Mesenchymal stem cell (in vitro differentiated cells and primary cell): ENCODE data around the gene SEMA5B.

ENCODE experiments used
- DNase-seq: peaks from one replicate; pipeline ENCODE4 v3.0.0-alpha.2; 2013
- H2AFZ ChIP-seq: one replicate; pipeline ENCODE4 v1.6.1; 2013; ENCODE audit warnings: low read depth, mild to moderate bottlenecking, control low read depth, inconsistent platforms, low read length, moderate library complexity
- H2AK5ac ChIP-seq: 2 replicates; pipeline ENCODE4 v1.6.1; 2013; ENCODE audit warnings: low read length, moderate library complexity, mild to moderate bottlenecking, inconsistent platforms; ENCODE audit not compliant: severe bottlenecking
- H2BK120ac ChIP-seq: one replicate; pipeline ENCODE4 v1.6.1; 2013; ENCODE audit warnings: low read depth, mild to moderate bottlenecking, inconsistent platforms, low read length, moderate library complexity
- H2BK12ac ChIP-seq, 2 experiments: one replicate each; pipeline ENCODE4 v1.6.1; 2013; ENCODE audit warnings: inconsistent platforms in 2 of 2, low read length in 2 of 2, mild to moderate bottlenecking in 2 of 2, moderate library complexity in 2 of 2, control low read depth in 1 of 2
- H2BK15ac ChIP-seq: one replicate; pipeline ENCODE4 v1.6.1; 2013; ENCODE audit warnings: mild to moderate bottlenecking, low read depth, inconsistent platforms; ENCODE audit not compliant: poor library complexity, severe bottlenecking
- H2BK5ac ChIP-seq: 2 replicates; pipeline ENCODE4 v1.6.1; 2013; ENCODE audit warnings: low read depth, mild to moderate bottlenecking, low read length, control low read depth, inconsistent platforms; ENCODE audit not compliant: poor library complexity, severe bottlenecking
- H3K14ac ChIP-seq, 2 experiments: one replicate each; pipeline ENCODE4 v1.6.1; 2013; ENCODE audit warnings: inconsistent platforms in 2 of 2, low read length in 2 of 2, control low read depth in 1 of 2, mild to moderate bottlenecking in 1 of 2, moderate library complexity in 1 of 2
- H3K18ac ChIP-seq, 2 experiments: one replicate each; pipeline ENCODE4 v1.6.1; 2013; ENCODE audit warnings: inconsistent platforms in 2 of 2, low read length in 2 of 2, control low read depth in 1 of 2, low read depth in 1 of 2, mild to moderate bottlenecking in 1 of 2
- H3K23ac ChIP-seq, 2 experiments: one replicate each; pipeline ENCODE4 v1.6.1; 2013; ENCODE audit warnings: inconsistent platforms in 2 of 2, low read length in 2 of 2, mild to moderate bottlenecking in 2 of 2, moderate library complexity in 2 of 2, control low read depth in 1 of 2
- H3K27ac ChIP-seq: 2 replicates; pipeline ENCODE4 v1.5.1; 2013; ENCODE audit warnings: mild to moderate bottlenecking, moderate library complexity, low read length, control low read depth, inconsistent platforms; ENCODE audit not compliant: poor library complexity, severe bottlenecking
- H3K27me3 ChIP-seq, 2 experiments: 2 replicates each; pipeline versions ENCODE4 v1.6.1 to v1.7.0; 2013; ENCODE audit warnings: low read length in 2 of 2, mild to moderate bottlenecking in 2 of 2, moderate library complexity in 2 of 2, control low read depth in 1 of 2, inconsistent platforms in 1 of 2; ENCODE audit not compliant: control insufficient read depth in 1 of 2, insufficient read depth in 1 of 2
- H3K36me3 ChIP-seq, 2 experiments: 2 replicates each; pipeline versions ENCODE4 v1.6.1 to v1.7.0; 2013; ENCODE audit warnings: low read length in 2 of 2, control low read depth in 1 of 2, inconsistent platforms in 1 of 2, low read depth in 1 of 2, mild to moderate bottlenecking in 1 of 2; ENCODE audit not compliant: insufficient read depth in 2 of 2, control insufficient read depth in 1 of 2
- H3K4ac ChIP-seq, 2 experiments: one replicate each; pipeline ENCODE4 v1.6.1; 2013; ENCODE audit warnings: inconsistent platforms in 2 of 2, low read length in 2 of 2, mild to moderate bottlenecking in 2 of 2, moderate library complexity in 2 of 2, control low read depth in 1 of 2, low read depth in 1 of 2
- H3K4me1 ChIP-seq: 2 replicates; pipeline ENCODE4 v1.6.1; 2013; ENCODE audit warnings: low read depth, low read length, control low read depth; ENCODE audit not compliant: control insufficient read depth, insufficient read depth
- H3K4me2 ChIP-seq: 2 replicates; pipeline ENCODE4 v1.6.1; 2013; ENCODE audit warnings: low read length, mild to moderate bottlenecking, inconsistent platforms; ENCODE audit not compliant: poor library complexity, severe bottlenecking
- H3K4me3 ChIP-seq, 2 experiments: 2 replicates each; pipeline versions ENCODE4 v1.5.1 to v1.7.0; 2013; ENCODE audit warnings: low read length in 2 of 2, mild to moderate bottlenecking in 2 of 2, control low read depth in 1 of 2, low read depth in 1 of 2; ENCODE audit not compliant: insufficient read depth in 1 of 2
- H3K79me1 ChIP-seq: replicated peaks from 2 replicates; pipeline ENCODE4 v1.6.1; 2013; ENCODE audit warnings: mild to moderate bottlenecking, control low read depth, low read length, inconsistent platforms; ENCODE audit not compliant: poor library complexity, severe bottlenecking
- H3K9ac ChIP-seq: 2 replicates; pipeline ENCODE4 v1.7.0; 2013; ENCODE audit warnings: mild to moderate bottlenecking, low read length, moderate library complexity
- H3K9me3 ChIP-seq: 2 replicates; pipeline ENCODE4 v1.7.0; 2013; ENCODE audit warnings: mild to moderate bottlenecking, low read length; ENCODE audit not compliant: control insufficient read depth
- H4K8ac ChIP-seq: one replicate; pipeline ENCODE4 v1.6.1; 2013; ENCODE audit warnings: inconsistent platforms, mild to moderate bottlenecking, low read length, moderate library complexity
- H4K91ac ChIP-seq: one replicate; pipeline ENCODE4 v1.6.1; 2013; ENCODE audit warnings: mild to moderate bottlenecking, low read length, inconsistent platforms
- WGBS: methylation state at CpG from one replicate; pipeline ENCODE4 v1.1.7; 2013; ENCODE audit warnings: mixed read lengths; 5-methylcytosine and 5-hydroxymethylcytosine counted together

Gene SEMA5B

DNA sequence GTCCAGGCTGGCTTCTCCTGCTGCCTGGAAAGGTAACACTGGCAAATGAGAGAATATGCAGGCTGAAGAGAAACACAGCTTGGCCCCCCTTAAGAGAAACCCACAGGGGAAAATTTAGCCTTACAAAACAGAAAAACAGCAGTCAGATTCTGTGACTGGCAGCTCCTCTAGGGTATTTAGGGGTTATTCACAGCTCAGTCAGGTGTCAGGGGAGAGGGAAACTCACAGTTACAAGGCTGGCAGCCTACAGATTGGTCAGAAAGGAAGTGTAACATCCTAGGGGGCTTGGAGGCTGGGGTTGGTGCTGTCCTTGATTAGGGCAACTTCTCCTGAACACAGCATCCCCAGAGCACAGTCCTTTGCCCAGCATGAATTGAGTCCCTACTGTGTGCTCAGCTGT is 81.4 kb downstream of the SEMA5B start:
- Histone ChIP-seq H2BK15ac (no peak overlapping the region), H3K4ac (no peak overlapping the region), H3K9ac (no peak overlapping the region), H3K23ac (no peak overlapping the region), H4K8ac (no peak overlapping the region), H3K79me1 (no peaks in the 10 kb centered on the region), H2AFZ (no peak overlapping the region), H3K18ac (no peak overlapping the region), H3K14ac (no peak overlapping the region), H3K27me3 (peaks cover 56 to 62% of the 10 kb centered on the region in 2 experiments), H3K27ac (no peak overlapping the region), H3K4me1 (peaks cover 2% of the 10 kb centered on the region), H3K9me3 (no peaks in the 10 kb centered on the region), H3K4me3 (no peak overlapping the region), H3K4me2 (no peak overlapping the region), H2AK5ac (no peak overlapping the region), H4K91ac (no peak overlapping the region), H3K36me3 (no peaks in the 10 kb centered on the region), H2BK5ac (no peak overlapping the region), H2BK120ac (no peak overlapping the region), H2BK12ac (no peak overlapping the region)
- no peak for DNase-seq

DNA sequence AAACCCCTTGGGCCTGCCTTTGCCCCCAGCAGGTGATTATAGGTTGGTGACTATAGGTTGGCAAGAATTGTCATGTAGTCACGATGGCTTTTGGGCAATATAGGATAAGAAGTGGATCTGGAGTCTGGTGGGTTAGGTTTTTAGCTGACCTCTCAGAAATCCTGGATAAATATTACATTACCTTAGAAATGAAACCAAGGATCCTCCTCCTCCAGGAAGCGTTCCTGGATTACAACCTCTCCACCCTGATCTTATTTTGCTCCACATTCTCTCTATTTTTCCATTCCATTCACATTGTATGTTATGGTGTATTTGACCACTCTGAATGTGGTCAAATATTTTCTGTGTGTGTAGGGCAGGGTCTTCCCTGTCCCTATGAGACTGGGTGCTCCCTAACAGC is 82.3 kb downstream of the SEMA5B start:
- Histone ChIP-seq H3K18ac (no peak overlapping the region), H2BK15ac (no peak overlapping the region), H4K91ac (no peak overlapping the region), H3K9ac (no peak overlapping the region), H2BK12ac (no peak overlapping the region), H4K8ac (no peak overlapping the region), H2AFZ (no peak overlapping the region), H3K27me3 (peaks cover 54 to 71% of the 10 kb centered on the region in 2 experiments), H3K14ac (no peak overlapping the region), H3K9me3 (no peaks in the 10 kb centered on the region), H2BK120ac (no peak overlapping the region), H3K27ac (no peak overlapping the region), H3K36me3 (no peaks in the 10 kb centered on the region), H3K23ac (no peak overlapping the region), H3K4me3 (no peak overlapping the region), H2BK5ac (no peak overlapping the region), H3K4ac (no peak overlapping the region), H3K79me1 (no peaks in the 10 kb centered on the region), H3K4me2 (no peak overlapping the region), H2AK5ac (no peak overlapping the region), H3K4me1 (peaks cover 2% of the 10 kb centered on the region)
- WGBS: no CpG with 5 or more reads among the region's 2 CpGs
- no peak for DNase-seq

DNA sequence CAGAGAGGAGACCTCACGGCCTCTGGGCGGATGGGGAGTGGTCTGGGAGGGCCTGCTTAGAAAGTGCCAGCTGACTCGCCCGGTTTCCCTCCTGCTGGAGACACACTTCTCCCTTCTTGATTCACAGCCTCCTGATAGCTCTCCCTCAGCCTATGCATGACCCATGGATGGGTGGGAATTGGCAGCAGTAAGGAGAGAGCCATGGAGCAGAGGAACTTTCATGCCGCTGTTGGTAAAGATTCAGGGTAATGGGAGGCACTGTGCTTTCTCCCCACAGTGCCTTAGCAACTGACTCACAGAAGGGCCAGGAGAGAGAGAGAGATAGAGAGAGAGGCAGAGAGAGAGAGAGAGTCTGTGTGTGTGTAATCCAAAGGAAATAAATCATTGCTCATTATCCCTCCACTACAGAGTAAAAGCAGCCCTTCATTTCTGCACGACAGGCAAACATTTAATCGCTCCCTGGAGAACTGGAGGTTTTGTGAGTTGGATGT is 82.8 kb downstream of the SEMA5B start:
- no peak overlapping the region for H3K4me3 ChIP-seq
- H2BK5ac ChIP-seq: no peak overlapping the region
- no peak overlapping the region for H3K18ac ChIP-seq
- no peak overlapping the region for H3K9ac ChIP-seq
- H3K9me3 ChIP-seq: no peaks in the 10 kb centered on the region
- no peak overlapping the region for H3K27ac ChIP-seq
- 52% methylated on average over 3 of the region's 7 CpGs for WGBS
- no peak overlapping the region for H2AK5ac ChIP-seq
- peak; percentile 56 for DNase-seq
- peaks cover 49 to 76% of the 10 kb centered on the region in 2 experiments for H3K27me3 ChIP-seq
- no peak overlapping the region for H2BK120ac ChIP-seq
- no peak overlapping the region for H4K91ac ChIP-seq
- H3K4ac ChIP-seq: no peak overlapping the region
- H3K14ac ChIP-seq: no peak overlapping the region
- no peak overlapping the region for H3K23ac ChIP-seq
- H2BK12ac ChIP-seq: no peak overlapping the region
- no peak overlapping the region for H3K4me2 ChIP-seq
- peaks cover 2% of the 10 kb centered on the region for H3K4me1 ChIP-seq
- no peak overlapping the region for H2AFZ ChIP-seq
- H4K8ac ChIP-seq: no peak overlapping the region
- no peak overlapping the region for H2BK15ac ChIP-seq
- no peaks in the 10 kb centered on the region for H3K79me1 ChIP-seq
- no peaks in the 10 kb centered on the region for H3K36me3 ChIP-seq

DNA sequence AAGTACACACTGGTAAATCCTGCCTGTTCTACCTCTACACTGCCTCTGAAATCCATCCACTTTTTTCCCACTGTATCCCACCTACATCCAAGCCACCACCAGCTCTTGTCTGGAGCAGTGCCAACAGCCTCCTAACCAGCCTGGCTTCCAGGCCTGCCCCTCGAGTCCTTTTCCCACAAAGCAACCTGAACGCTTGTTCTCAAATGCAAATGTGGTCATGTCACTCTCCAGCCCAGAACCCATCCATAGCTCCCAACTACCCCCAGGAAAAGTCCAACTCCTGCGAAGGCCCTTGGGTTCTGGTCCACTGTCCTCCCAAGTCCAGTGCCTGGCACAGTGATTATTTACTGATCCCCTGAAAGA is 83.8 kb downstream of the SEMA5B start:
- no peaks in the 10 kb centered on the region for H3K9me3 ChIP-seq
- WGBS: 88% methylated on average over 3 of the region's 3 CpGs

More for the DNA sequence above, 83.8 kb downstream of the SEMA5B start:
- H3K79me1 ChIP-seq: no peaks in the 10 kb centered on the region
- H2BK12ac ChIP-seq: no peak overlapping the region
- H3K4me3 ChIP-seq: no peak overlapping the region
- H3K4me1 ChIP-seq: peaks cover 2% of the 10 kb centered on the region
- DNase-seq: no peak
- H2BK15ac ChIP-seq: no peak overlapping the region
- H2AK5ac ChIP-seq: no peak overlapping the region
- no peak overlapping the region for H2BK120ac ChIP-seq
- H4K91ac ChIP-seq: no peak overlapping the region
- no peak overlapping the region for H3K23ac ChIP-seq
- H3K9ac ChIP-seq: no peak overlapping the region
- no peak overlapping the region for H2AFZ ChIP-seq
- no peaks in the 10 kb centered on the region for H3K36me3 ChIP-seq
- no peak overlapping the region for H3K18ac ChIP-seq
- no peak overlapping the region for H3K4me2 ChIP-seq
- no peak overlapping the region for H3K14ac ChIP-seq
- H4K8ac ChIP-seq: no peak overlapping the region
- no peak overlapping the region for H3K27ac ChIP-seq
- H3K27me3 ChIP-seq: peaks cover 51 to 85% of the 10 kb centered on the region in 2 experiments
- no peak overlapping the region for H3K4ac ChIP-seq
- H2BK5ac ChIP-seq: no peak overlapping the region
